HepG2 (cell line): ENCODE measurements around the gene HDDC2.

ENCODE experiments used
- CBX2 ChIP-seq, 2 experiments: fragments of 200-600 bp in 1 of 2; sonication (generic); formaldehyde crosslinking in 1 of 2; IDR thresholded peaks; 2 replicates each; pipeline versions ENCODE4 v1.7.0 to v1.8.1; 2018 to 2022; ENCODE audit warnings: low read depth in 2 of 2, low read length in 1 of 2, mild to moderate bottlenecking in 1 of 2, missing genetic modification reagents in 1 of 2
- ESRRA ChIP-seq: sonication (generic); formaldehyde crosslinking; IDR thresholded peaks from 2 replicates; pipeline ENCODE4 v1.5.1; 2020; ENCODE audit warnings: mild to moderate bottlenecking, low read depth, missing genetic modification reagents
- ETV6 ChIP-seq: sonication (generic); formaldehyde crosslinking; conservative IDR thresholded peaks from 2 replicates; pipeline ENCODE4 v1.4.0; 2020; ENCODE audit warnings: missing genetic modification reagents
- HNRNPL ChIP-seq: fragments of 200-400 bp; formaldehyde crosslinking; IDR thresholded peaks from 2 replicates; pipeline ENCODE4 v1.6.1; 2017; ENCODE audit warnings: mild to moderate bottlenecking, low read depth, low read length
- KDM6A ChIP-seq: IDR thresholded peaks from 2 replicates; pipeline ENCODE4 v1.6.1; 2016; ENCODE audit warnings: low read depth
- NFE2L1 ChIP-seq: sonication (generic); formaldehyde crosslinking; IDR thresholded peaks from 2 replicates; pipeline ENCODE4 v1.4.0; 2020; ENCODE audit warnings: missing genetic modification reagents, mild to moderate bottlenecking, borderline replicate concordance
- POLR2A ChIP-seq, 2 experiments: IDR thresholded peaks; 2 replicates each; pipeline ENCODE4 v1.6.1; 2011; ENCODE audit warnings: low read depth in 2 of 2, low read length in 2 of 2, mild to moderate bottlenecking in 1 of 2, moderate library complexity in 1 of 2; ENCODE audit not compliant: insufficient read depth in 1 of 2
- SSRP1 ChIP-seq: IDR thresholded peaks from 2 replicates; pipeline ENCODE4 v1.6.1; 2016; ENCODE audit warnings: control low read depth
- ZNF549 ChIP-seq: sonication (generic); formaldehyde crosslinking; IDR thresholded peaks from 2 replicates; pipeline ENCODE4 v1.5.0; 2020; ENCODE audit warnings: missing genetic modification reagents
- TF ChIP-seq, protein P1 (sequence below): sonication (generic); formaldehyde crosslinking; IDR thresholded peaks from 2 replicates; pipeline ENCODE4 v1.5.1; 2020; ENCODE audit warnings: mild to moderate bottlenecking, missing genetic modification reagents, moderate library complexity
- TF ChIP-seq, protein P2 (sequence below): sonication (generic); formaldehyde crosslinking; IDR thresholded peaks from 2 replicates; pipeline ENCODE4 v1.5.0; 2020; ENCODE audit warnings: mild to moderate bottlenecking, missing genetic modification reagents, moderate library complexity
- TF ChIP-seq, protein P3 (sequence below), 2 experiments: sonication (generic) in 1 of 2; formaldehyde crosslinking in 1 of 2; IDR thresholded peaks; 2 replicates each; pipeline versions ENCODE4 v1.4.0 to v1.6.1; 2018 to 2020; ENCODE audit warnings: missing genetic modification reagents in 2 of 2, borderline replicate concordance in 1 of 2, low read depth in 1 of 2, mild to moderate bottlenecking in 1 of 2, missing biosample characterization in 1 of 2

DNA sequence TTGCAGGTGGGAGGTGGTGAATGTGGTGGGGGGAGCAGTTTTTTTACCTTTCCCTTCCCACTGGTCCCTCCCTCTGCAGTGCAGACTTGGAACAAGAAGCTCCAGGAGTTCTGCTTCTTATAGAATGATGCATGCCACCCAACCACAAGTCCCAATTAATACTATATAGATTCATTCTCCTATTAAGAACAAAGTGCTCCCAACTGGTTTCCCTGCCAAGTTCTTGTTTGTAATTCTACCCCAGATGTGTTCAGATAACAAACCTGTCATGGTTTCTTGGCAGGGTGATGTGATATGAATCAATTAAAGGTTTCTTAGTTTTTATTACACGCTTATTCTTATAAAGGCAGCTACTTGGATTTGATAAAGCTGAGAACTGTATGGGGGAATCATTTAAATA is 23.9 kb downstream of the HDDC2 start:
- TF ChIP-seq, protein P1, sequence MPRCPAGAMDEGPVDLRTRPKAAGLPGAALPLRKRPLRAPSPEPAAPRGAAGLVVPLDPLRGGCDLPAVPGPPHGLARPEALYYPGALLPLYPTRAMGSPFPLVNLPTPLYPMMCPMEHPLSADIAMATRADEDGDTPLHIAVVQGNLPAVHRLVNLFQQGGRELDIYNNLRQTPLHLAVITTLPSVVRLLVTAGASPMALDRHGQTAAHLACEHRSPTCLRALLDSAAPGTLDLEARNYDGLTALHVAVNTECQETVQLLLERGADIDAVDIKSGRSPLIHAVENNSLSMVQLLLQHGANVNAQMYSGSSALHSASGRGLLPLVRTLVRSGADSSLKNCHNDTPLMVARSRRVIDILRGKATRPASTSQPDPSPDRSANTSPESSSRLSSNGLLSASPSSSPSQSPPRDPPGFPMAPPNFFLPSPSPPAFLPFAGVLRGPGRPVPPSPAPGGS: no peak
- no peak for TF ChIP-seq ETV6 (CRISPR knock-in tag)
- no peak for TF ChIP-seq HNRNPL
- TF ChIP-seq, protein P2, sequence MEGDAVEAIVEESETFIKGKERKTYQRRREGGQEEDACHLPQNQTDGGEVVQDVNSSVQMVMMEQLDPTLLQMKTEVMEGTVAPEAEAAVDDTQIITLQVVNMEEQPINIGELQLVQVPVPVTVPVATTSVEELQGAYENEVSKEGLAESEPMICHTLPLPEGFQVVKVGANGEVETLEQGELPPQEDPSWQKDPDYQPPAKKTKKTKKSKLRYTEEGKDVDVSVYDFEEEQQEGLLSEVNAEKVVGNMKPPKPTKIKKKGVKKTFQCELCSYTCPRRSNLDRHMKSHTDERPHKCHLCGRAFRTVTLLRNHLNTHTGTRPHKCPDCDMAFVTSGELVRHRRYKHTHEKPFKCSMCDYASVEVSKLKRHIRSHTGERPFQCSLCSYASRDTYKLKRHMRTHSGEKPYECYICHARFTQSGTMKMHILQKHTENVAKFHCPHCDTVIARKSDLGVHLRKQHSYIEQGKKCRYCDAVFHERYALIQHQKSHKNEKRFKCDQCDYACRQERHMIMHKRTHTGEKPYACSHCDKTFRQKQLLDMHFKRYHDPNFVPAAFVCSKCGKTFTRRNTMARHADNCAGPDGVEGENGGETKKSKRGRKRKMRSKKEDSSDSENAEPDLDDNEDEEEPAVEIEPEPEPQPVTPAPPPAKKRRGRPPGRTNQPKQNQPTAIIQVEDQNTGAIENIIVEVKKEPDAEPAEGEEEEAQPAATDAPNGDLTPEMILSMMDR (CRISPR knock-in tag): no peak
- no peak for TF ChIP-seq POLR2A (IDR thresholded peaks at IDR 0.05; ENCODE audit: insufficient read depth in 1 of 2, low read depth in 2 of 2, low read length in 2 of 2)
- TF ChIP-seq, protein P3, sequence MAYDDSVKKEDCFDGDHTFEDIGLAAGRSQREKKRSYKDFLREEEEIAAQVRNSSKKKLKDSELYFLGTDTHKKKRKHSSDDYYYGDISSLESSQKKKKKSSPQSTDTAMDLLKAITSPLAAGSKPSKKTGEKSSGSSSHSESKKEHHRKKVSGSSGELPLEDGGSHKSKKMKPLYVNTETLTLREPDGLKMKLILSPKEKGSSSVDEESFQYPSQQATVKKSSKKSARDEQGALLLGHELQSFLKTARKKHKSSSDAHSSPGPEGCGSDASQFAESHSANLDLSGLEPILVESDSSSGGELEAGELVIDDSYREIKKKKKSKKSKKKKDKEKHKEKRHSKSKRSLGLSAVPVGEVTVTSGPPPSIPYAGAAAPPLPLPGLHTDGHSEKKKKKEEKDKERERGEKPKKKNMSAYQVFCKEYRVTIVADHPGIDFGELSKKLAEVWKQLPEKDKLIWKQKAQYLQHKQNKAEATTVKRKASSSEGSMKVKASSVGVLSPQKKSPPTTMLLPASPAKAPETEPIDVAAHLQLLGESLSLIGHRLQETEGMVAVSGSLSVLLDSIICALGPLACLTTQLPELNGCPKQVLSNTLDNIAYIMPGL (CRISPR knock-in tag; IDR thresholded peaks at IDR 0.05; ENCODE audit: borderline replicate concordance in 1 of 2, low read depth in 1 of 2): no peak
- TF ChIP-seq ESRRA (CRISPR knock-in tag): no peak
- no peak for TF ChIP-seq NFE2L1 (CRISPR knock-in tag)
- TF ChIP-seq ZNF549 (CRISPR knock-in tag): no peak
- TF ChIP-seq KDM6A (CRISPR knock-in tag): no peak
- no peak for TF ChIP-seq CBX2 (IDR thresholded peaks at IDR 0.05; ENCODE audit: low read depth, low read length)
- no peak for TF ChIP-seq CBX2 (CRISPR knock-in tag; IDR thresholded peaks at IDR 0.05; ENCODE audit: low read depth)
- TF ChIP-seq SSRP1 (CRISPR knock-in tag): no peak
